A673 (cell line): ENCODE data around the gene TENM4. TPM values are rescaled to one million over a fixed set of nuclear protein-coding genes. Genes with fewer than 3 reads are reported as not detected.

Experiments
- BruUV-seq: library from RNA; stranded (reverse); fragments of 400-500 nt; replicated peaks from 2 replicates; lab custom pipeline; 2021; lab: Mats Ljungman, UMichigan
- CTCF ChIA-PET: fragments of 300-600 bp; sonication (Branson Sonifier 250); formaldehyde crosslinking; loops from one replicate; lab custom pipeline; 2022; ENCODE audit warnings: antibody characterized with exemption; lab: Charles Lee
- POLR2A ChIA-PET: fragments of 300-600 bp; sonication (Branson Sonifier 250); formaldehyde crosslinking; loops from one replicate; lab custom pipeline; 2022; ENCODE audit warnings: antibody characterized with exemption; ENCODE audit not compliant: low non-redundant PET; lab: Charles Lee
- DNase-seq: peaks from one replicate; pipeline ENCODE4 v3.0.0-alpha.2; 2015; ENCODE audit warnings: low spot score
- H3K27ac ChIP-seq: fragments of 200-600 bp; sonication (generic); 2 replicates; pipeline ENCODE4 v1.5.1; 2016; ENCODE audit warnings: mixed run types, low read depth, mild to moderate bottlenecking, mixed read lengths, antibody characterized with exemption, low read length; ENCODE audit not compliant: poor library complexity, severe bottlenecking
- H3K27me3 ChIP-seq: fragments of 200-600 bp; sonication (generic); replicated peaks from 2 replicates; pipeline ENCODE4 v1.6.1; 2017; ENCODE audit warnings: mixed run types, low read depth, mild to moderate bottlenecking, mixed read lengths, antibody characterized with exemption, low read length; ENCODE audit not compliant: insufficient read depth, poor library complexity
- H3K36me3 ChIP-seq: fragments of 200-600 bp; sonication (generic); 2 replicates; pipeline ENCODE4 v1.6.1; 2016; ENCODE audit warnings: mixed run types, mild to moderate bottlenecking, mixed read lengths, antibody characterized with exemption, low read length; ENCODE audit not compliant: insufficient read depth, poor library complexity, severe bottlenecking
- H3K4me1 ChIP-seq: fragments of 200-600 bp; sonication (generic); 2 replicates; pipeline ENCODE4 v1.6.1; 2017; ENCODE audit warnings: mixed run types, mild to moderate bottlenecking, mixed read lengths, antibody characterized with exemption, low read length; ENCODE audit not compliant: insufficient read depth, poor library complexity, severe bottlenecking
- H3K4me3 ChIP-seq: fragments of 200-600 bp; sonication (generic); 2 replicates; pipeline ENCODE4 v1.5.1; 2016; ENCODE audit warnings: low read depth, mixed run types, mild to moderate bottlenecking, mixed read lengths, low read length; ENCODE audit not compliant: poor library complexity, severe bottlenecking
- H3K9me3 ChIP-seq: fragments of 200-600 bp; sonication (generic); 2 replicates; pipeline ENCODE4 v1.6.1; 2016; ENCODE audit warnings: mixed run types, low read depth, mild to moderate bottlenecking, mixed read lengths, antibody characterized with exemption, low read length; ENCODE audit not compliant: poor library complexity, severe bottlenecking
- EZH2 ChIP-seq: fragments of 200-600 bp; sonication (generic); IDR thresholded peaks from 2 replicates; pipeline ENCODE4 v1.6.1; 2017; ENCODE audit warnings: borderline replicate concordance, low read depth, mild to moderate bottlenecking, mixed read lengths, antibody characterized with exemption, low read length; ENCODE audit not compliant: poor library complexity, severe bottlenecking
- intact Hi-C: fragments of 100-400 bp; cut with micrococcal nuclease; formaldehyde crosslinking; loops from one replicate; pipeline ENCODE4 v1.10.0; 2022; ENCODE audit not compliant: unreplicated experiment
- total RNA-seq: library from RNA; stranded (reverse); gene quantifications from 2 replicates; pipeline ENCODE4 v1.2.3, GENCODE V29; 2021
- TF ChIP-seq, protein P1 (sequence below): fragments of 300-800, 200-600 bp; sonication (generic); conservative IDR thresholded peaks from 2 replicates; pipeline ENCODE4 v1.5.1; 2017; ENCODE audit warnings: low read depth, mild to moderate bottlenecking, antibody characterized with exemption, low read length, moderate library complexity, mixed read lengths

TENM4 gene
- total RNA-seq, 1 experiment from 2014 or later = 0.11 TPM

GRCh38 chr11:79147731-79148130 lies 293.1 kb downstream of the TENM4 start:
- CTCF ChIA-PET = no interaction called here
- TF ChIP-seq, protein P1, sequence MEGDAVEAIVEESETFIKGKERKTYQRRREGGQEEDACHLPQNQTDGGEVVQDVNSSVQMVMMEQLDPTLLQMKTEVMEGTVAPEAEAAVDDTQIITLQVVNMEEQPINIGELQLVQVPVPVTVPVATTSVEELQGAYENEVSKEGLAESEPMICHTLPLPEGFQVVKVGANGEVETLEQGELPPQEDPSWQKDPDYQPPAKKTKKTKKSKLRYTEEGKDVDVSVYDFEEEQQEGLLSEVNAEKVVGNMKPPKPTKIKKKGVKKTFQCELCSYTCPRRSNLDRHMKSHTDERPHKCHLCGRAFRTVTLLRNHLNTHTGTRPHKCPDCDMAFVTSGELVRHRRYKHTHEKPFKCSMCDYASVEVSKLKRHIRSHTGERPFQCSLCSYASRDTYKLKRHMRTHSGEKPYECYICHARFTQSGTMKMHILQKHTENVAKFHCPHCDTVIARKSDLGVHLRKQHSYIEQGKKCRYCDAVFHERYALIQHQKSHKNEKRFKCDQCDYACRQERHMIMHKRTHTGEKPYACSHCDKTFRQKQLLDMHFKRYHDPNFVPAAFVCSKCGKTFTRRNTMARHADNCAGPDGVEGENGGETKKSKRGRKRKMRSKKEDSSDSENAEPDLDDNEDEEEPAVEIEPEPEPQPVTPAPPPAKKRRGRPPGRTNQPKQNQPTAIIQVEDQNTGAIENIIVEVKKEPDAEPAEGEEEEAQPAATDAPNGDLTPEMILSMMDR = no peak
- Histone ChIP-seq H3K4me3 (no peak overlapping the region), H3K27ac (no peak overlapping the region), H3K9me3 (no peaks in the 10 kb centered on the region), H3K4me1 (no peaks in the 10 kb centered on the region), H3K27me3 (peaks cover 29% of the 10 kb centered on the region), H3K36me3 (no peaks in the 10 kb centered on the region)
- BruUV-seq = no TSS peak
- intact Hi-C loops = no loop called here
- POLR2A ChIA-PET = no interaction called here
- no peak for DNase-seq

DNA sequence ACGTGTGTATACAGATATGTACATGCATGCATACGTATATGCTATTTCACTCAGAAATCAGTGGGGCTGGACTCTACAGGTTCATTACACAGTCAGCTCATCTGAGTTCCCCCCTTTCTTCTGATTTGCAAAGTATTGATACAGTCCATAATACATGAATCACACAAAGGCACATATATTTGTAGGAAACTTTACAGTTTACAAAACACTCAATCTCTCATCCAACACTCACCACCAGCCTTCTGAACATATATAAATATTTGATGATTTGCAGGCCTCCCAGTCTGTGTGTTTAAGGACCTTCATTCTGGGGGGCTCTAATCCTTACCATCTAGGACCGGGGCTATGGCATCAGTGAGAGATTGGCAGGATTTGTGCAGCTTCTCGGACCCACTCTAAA lies 293.8 kb downstream of the TENM4 start:
- ChIA-PET CTCF (no interaction called here), POLR2A (no interaction called here)
- intact Hi-C loops = no loop called here
- DNase-seq = no peak
- Histone ChIP-seq H3K27me3 (peaks cover 22% of the 10 kb centered on the region), H3K9me3 (no peaks in the 10 kb centered on the region), H3K36me3 (no peaks in the 10 kb centered on the region), H3K4me1 (no peaks in the 10 kb centered on the region), H3K27ac (no peak overlapping the region), H3K4me3 (no peak overlapping the region)
- BruUV-seq = no TSS peak
- TF ChIP-seq, protein P1 = no peak
- TF ChIP-seq EZH2 = no peak

GRCh38 chr11:79139900-79140299 lies 300.9 kb downstream of the TENM4 start:
- ChIA-PET POLR2A (no interaction called here), CTCF (no interaction called here)
- H3K27ac ChIP-seq = no peak overlapping the region
- intact Hi-C loops = no loop called here
- DNase-seq = no peak
- TF ChIP-seq, protein P1 = no peak
- no peak for TF ChIP-seq EZH2
- no peaks in the 10 kb centered on the region for H3K9me3 ChIP-seq
- no peaks in the 10 kb centered on the region for H3K4me1 ChIP-seq
- H3K4me3 ChIP-seq = no peak overlapping the region
- no peaks in the 10 kb centered on the region for H3K27me3 ChIP-seq
- no peaks in the 10 kb centered on the region for H3K36me3 ChIP-seq
- no TSS peak for BruUV-seq
